Loucy (cell line): Measurements from ENCODE around the gene NEUROD4.

Experiments
- H2AFZ ChIP-seq: fragments of 200-600 bp; sonication (generic); 2 replicates; pipeline ENCODE4 v1.6.0; 2016; ENCODE audit warnings: antibody characterized with exemption, mild to moderate bottlenecking, low read length, moderate library complexity
- H3F3A ChIP-seq: fragments of 200-600 bp; 2 replicates; pipeline ENCODE4 v1.6.0; 2016; ENCODE audit warnings: antibody characterized with exemption, low read depth, mild to moderate bottlenecking
- H3K27me3 ChIP-seq: fragments of 200-600 bp; sonication (generic); 2 replicates; pipeline ENCODE4 v1.6.1; 2014; ENCODE audit warnings: low read length, mild to moderate bottlenecking; ENCODE audit not compliant: insufficient read depth, poor library complexity, severe bottlenecking
- H3K36me3 ChIP-seq: fragments of 200-600 bp; sonication (generic); 2 replicates; pipeline ENCODE4 v1.6.1; 2016; ENCODE audit warnings: low read length; ENCODE audit not compliant: insufficient read depth
- H3K4me1 ChIP-seq: fragments of 200-600 bp; sonication (generic); 2 replicates; pipeline ENCODE4 v1.5.1; 2014; ENCODE audit warnings: low read length, mild to moderate bottlenecking; ENCODE audit not compliant: insufficient read depth, poor library complexity, severe bottlenecking
- H3K4me2 ChIP-seq: fragments of 200-600 bp; sonication (generic); 2 replicates; pipeline ENCODE4 v1.6.0; 2014; ENCODE audit warnings: antibody characterized with exemption, low read length, low read depth, mild to moderate bottlenecking; ENCODE audit not compliant: poor library complexity, severe bottlenecking
- H3K4me3 ChIP-seq: fragments of 200-600 bp; sonication (generic); 2 replicates; pipeline ENCODE4 v1.5.1; 2014; ENCODE audit warnings: low read length, mild to moderate bottlenecking, mixed read lengths; ENCODE audit not compliant: poor library complexity, severe bottlenecking
- H3K79me2 ChIP-seq: fragments of 200-600 bp; sonication (generic); 2 replicates; pipeline ENCODE4 v1.6.1; 2014; ENCODE audit warnings: low read length; ENCODE audit not compliant: insufficient read depth
- H3K9ac ChIP-seq: fragments of 200-600 bp; sonication (generic); 2 replicates; pipeline ENCODE4 v1.6.0; 2014; ENCODE audit warnings: mild to moderate bottlenecking, low read depth, low read length, moderate library complexity; ENCODE audit not compliant: poor library complexity, severe bottlenecking
- H3K9me2 ChIP-seq: fragments of 200-600 bp; sonication (generic); replicated peaks from 2 replicates; pipeline ENCODE4 v1.6.1; 2016; ENCODE audit warnings: low read depth, low read length, mixed read lengths
- H3K9me3 ChIP-seq: fragments of 200-600 bp; sonication (generic); 2 replicates; pipeline ENCODE4 v1.6.1; 2014; ENCODE audit warnings: mild to moderate bottlenecking, antibody characterized with exemption, low read length, low read depth; ENCODE audit not compliant: insufficient read depth
- H4K20me1 ChIP-seq: fragments of 200-600 bp; sonication (generic); 2 replicates; pipeline ENCODE4 v1.6.0; 2014; ENCODE audit warnings: antibody characterized with exemption, low read length, mild to moderate bottlenecking; ENCODE audit not compliant: insufficient read depth, poor library complexity, severe bottlenecking
- CTCF ChIP-seq: fragments of 200-600 bp; sonication (generic); conservative IDR thresholded peaks from 2 replicates; pipeline ENCODE4 v1.5.1; 2014; ENCODE audit warnings: mild to moderate bottlenecking, antibody characterized with exemption, low read length
- EZH2phosphoT487 ChIP-seq: fragments of 200-600 bp; IDR thresholded peaks from 2 replicates; pipeline ENCODE4 v1.6.1; 2018; ENCODE audit warnings: antibody characterized with exemption, mild to moderate bottlenecking, moderate library complexity, borderline replicate concordance

The NEUROD4 gene

GRCh38 chr12:55034218-55034617 lies 14.4 kb downstream of the NEUROD4 start:
- no peak overlapping the region for H3K9ac ChIP-seq
- no peaks in the 10 kb centered on the region for H4K20me1 ChIP-seq
- no peaks in the 10 kb centered on the region for H3K36me3 ChIP-seq
- no peak overlapping the region for H2AFZ ChIP-seq
- H3K4me1 ChIP-seq: peaks cover 4% of the 10 kb centered on the region
- TF ChIP-seq CTCF (no peak), EZH2phosphoT487 (no peak)
- no peaks in the 10 kb centered on the region for H3K27me3 ChIP-seq
- no peaks in the 10 kb centered on the region for H3K9me3 ChIP-seq
- no peak overlapping the region for H3K4me2 ChIP-seq
- no peaks in the 10 kb centered on the region for H3F3A ChIP-seq
- no peaks in the 10 kb centered on the region for H3K79me2 ChIP-seq
- H3K9me2 ChIP-seq: no peaks in the 10 kb centered on the region
- no peak overlapping the region for H3K4me3 ChIP-seq

- Histone ChIP-seq H3K79me2 (no peaks in the 10 kb centered on the region), H4K20me1 (no peaks in the 10 kb centered on the region), H3K9me2 (no peaks in the 10 kb centered on the region), H2AFZ (no peak overlapping the region), H3K4me3 (no peak overlapping the region), H3K4me2 (no peak overlapping the region), H3K4me1 (peaks cover 4% of the 10 kb centered on the region), H3F3A (no peaks in the 10 kb centered on the region), H3K27me3 (no peaks in the 10 kb centered on the region), H3K9ac (no peak overlapping the region), H3K36me3 (no peaks in the 10 kb centered on the region), H3K9me3 (no peaks in the 10 kb centered on the region)
- TF ChIP-seq CTCF (no peak), EZH2phosphoT487 (no peak)
These were observed 16.7 kb downstream of the NEUROD4 start for GRCh38 chr12:55036326-55037115.

- H3K4me3 ChIP-seq: no peak overlapping the region
- H3K36me3 ChIP-seq: no peaks in the 10 kb centered on the region
- no peaks in the 10 kb centered on the region for H3K79me2 ChIP-seq
- no peak overlapping the region for H3K9ac ChIP-seq
- H2AFZ ChIP-seq: no peak overlapping the region
- H3K4me1 ChIP-seq: peaks cover 4% of the 10 kb centered on the region
- H4K20me1 ChIP-seq: no peaks in the 10 kb centered on the region
- TF ChIP-seq CTCF (no peak), EZH2phosphoT487 (no peak)
- no peak overlapping the region for H3K4me2 ChIP-seq
- H3F3A ChIP-seq: no peaks in the 10 kb centered on the region
- no peaks in the 10 kb centered on the region for H3K27me3 ChIP-seq
- no peaks in the 10 kb centered on the region for H3K9me3 ChIP-seq
- no peaks in the 10 kb centered on the region for H3K9me2 ChIP-seq
These were observed 17.7 kb downstream of the NEUROD4 start for GRCh38 chr12:55037351-55037987.
